GM13976 (cell line): ENCODE results near the gene NHLRC1.

ENCODE experiments used
- DNase-seq: peaks from one replicate; pipeline ENCODE4 v3.0.0; 2012; ENCODE audit warnings: low spot score
- CTCF ChIP-seq: IDR thresholded peaks from 2 replicates; pipeline ENCODE4 v1.5.1; 2012; ENCODE audit warnings: borderline replicate concordance, mild to moderate bottlenecking; ENCODE audit not compliant: insufficient read depth; ENCODE audit errors: extremely low read depth, missing control alignments, control extremely low read depth
- in situ Hi-C: fragments of 300-500 bp; cut with MboI; formaldehyde crosslinking; loops from one replicate; pipeline ENCODE4 v1.12.0; 2022; ENCODE audit warnings: low sequenced_read_pairs, mixed read lengths, inconsistent platforms; ENCODE audit not compliant: unreplicated experiment

Gene NHLRC1

GRCh38 chr6:18078866-18079265 is 43.6 kb downstream of the NHLRC1 start:
- DNase-seq = no peak
- TF ChIP-seq CTCF = no peak
- in situ Hi-C loops = no loop called here

GRCh38 chr6:18076231-18076630 is 46.2 kb downstream of the NHLRC1 start:
- in situ Hi-C loops = no loop called here
- no peak for DNase-seq
- TF ChIP-seq CTCF = no peak

- no peak for DNase-seq
These were observed 49.6 kb downstream of the NHLRC1 start for GRCh38 chr6:18072841-18073240.

GRCh38 chr6:18070486-18070885 is 52.0 kb downstream of the NHLRC1 start:
- no peak for DNase-seq
- TF ChIP-seq CTCF = no peak
- in situ Hi-C loops = no loop called here

More at GRCh38 chr6:18072841-18073240, 49.6 kb downstream of the NHLRC1 start:
- TF ChIP-seq CTCF = no peak
- in situ Hi-C loops = no loop called here
